Measurements from ENCODE around the gene CFAP97D2. TPM values are rescaled to one million over a fixed set of nuclear protein-coding genes. Genes with fewer than 3 reads are reported as not detected.

The CFAP97D2 gene
- total and polyA plus RNA-seq, 2 of the 13 experiments (the other 11 are each of a cell fraction or from before 2014, with no cell fraction given): not detected

DNA sequence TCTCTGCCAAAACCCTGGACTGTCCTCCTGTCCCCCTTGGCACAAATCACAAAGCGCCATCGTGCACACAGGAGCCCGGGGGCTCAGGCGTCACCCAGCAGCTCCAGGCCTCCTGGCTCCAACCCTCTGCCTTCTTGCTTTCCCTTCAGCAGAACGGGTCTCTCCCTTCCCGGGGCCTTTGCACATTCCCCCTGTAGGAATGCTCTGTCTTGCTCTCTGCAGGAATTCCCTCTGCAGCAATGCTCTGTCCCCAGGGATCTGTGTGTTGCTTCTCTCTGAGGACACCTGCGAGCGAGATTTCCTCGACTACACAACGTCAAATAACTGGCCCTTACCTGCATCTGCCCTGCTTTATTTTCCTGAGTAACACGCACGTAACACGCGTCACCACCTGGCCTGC lies 33.3 kb upstream of the CFAP97D2 start (continued):
- TF ChIP-seq SKIL (CRISPR knock-in tag; IDR thresholded peaks at IDR 0.05; ENCODE audit: borderline replicate concordance) (no peak), MED1 (CRISPR knock-in tag; IDR thresholded peaks at IDR 0.05) (no peak), ZNF546 (CRISPR knock-in tag; conservative IDR thresholded peaks at IDR 0.05) (no peak)

GRCh38 chr13:114146173-114146572 lies 32.9 kb upstream of the CFAP97D2 start:
- intact Hi-C loops (cut with micrococcal nuclease; ENCODE audit: unreplicated experiment): no loop called here
- CTCF ChIA-PET (ENCODE audit: low intra/inter-chr PET ratio, low total read pairs): no interaction called here
- Histone ChIP-seq H3K9me3 (ENCODE audit: low read length) (no peaks in the 10 kb centered on the region), H3K4me1 (ENCODE audit: insufficient read depth, low read length) (no peaks in the 10 kb centered on the region), H3K9ac (ENCODE audit: insufficient read depth, low read depth, low read length) (no peak overlapping the region), H2AFZ (ENCODE audit: low read length) (no peak overlapping the region), H3K27ac (ENCODE audit: extremely low read length, insufficient read depth, low read length) (no peak overlapping the region), H3K36me3 (replicated peaks in 1 of 2; ENCODE audit: control insufficient read depth in 1 of 2, insufficient read depth in 2 of 2, low read length in 2 of 2) (no peaks in the 10 kb centered on the region), H3K27me3 (ENCODE audit: control insufficient read depth in 1 of 2, insufficient read depth in 2 of 2, low read length in 2 of 2) (peaks cover 8 to 48% of the 10 kb centered on the region in 2 experiments; a peak in 4 of 5 replicates), H4K20me1 (ENCODE audit: insufficient read depth, low read length) (no peaks in the 10 kb centered on the region), H3K4me3 (replicated peaks in 1 of 3; ENCODE audit: insufficient read depth in 1 of 3, low read depth in 2 of 3, low read length in 3 of 3) (no peak overlapping the region), H3K79me2 (ENCODE audit: insufficient read depth, low read length) (no peaks in the 10 kb centered on the region), H3K4me2 (ENCODE audit: low read depth, low read length) (no peak overlapping the region)
- no peak for ATAC-seq
- in situ Hi-C loops (cut with HindIII; ENCODE audit: extremely low pct_ligation_motif_present, low pct_unique_long_range_greater_than_20kb): no loop called here
- no peak for DNase-seq (ENCODE audit: low spot score)
- FAIRE-seq: no peak
- BruUV-seq (replicated peaks): no TSS peak
- WGBS (ENCODE audit: low lambda C conversion rate): 62% methylated on average over 14 of the region's 14 CpGs
- TF ChIP-seq PRMT3 (CRISPR knock-in tag; IDR thresholded peaks at IDR 0.05; ENCODE audit: borderline replicate concordance, low read depth): no peak
- TF ChIP-seq MTERF4 (CRISPR knock-in tag; IDR thresholded peaks at IDR 0.05): no peak
- TF ChIP-seq ZBTB1 (CRISPR knock-in tag; IDR thresholded peaks at IDR 0.05; ENCODE audit: borderline replicate concordance): no peak
- TF ChIP-seq ELF4 (CRISPR knock-in tag; IDR thresholded peaks at IDR 0.05; ENCODE audit: borderline replicate concordance): no peak
- TF ChIP-seq ZNF660 (CRISPR knock-in tag; IDR thresholded peaks at IDR 0.05; ENCODE audit: borderline replicate concordance, low read depth): no peak
- no peak for TF ChIP-seq ZNF24 (IDR thresholded peaks at IDR 0.05)
- no peak for TF ChIP-seq LCORL (IDR thresholded peaks at IDR 0.05)
- no peak for TF ChIP-seq LCORL (CRISPR knock-in tag; IDR thresholded peaks at IDR 0.05)
- TF ChIP-seq AHR (CRISPR knock-in tag; IDR thresholded peaks at IDR 0.05): no peak
- POLR2A ChIA-PET: no interaction called here

Data from HepG2 (cell line).